Motor neuron (in vitro differentiated cells): ENCODE results near the gene NMT1. TPM values are rescaled to one million over a fixed set of nuclear protein-coding genes. Genes with fewer than 3 reads are reported as not detected.

Source experiments
- ATAC-seq, 8 experiments: fragments of 200-7000 bp; cut with Tn5 transposase; replicated peaks in 6 of 8; 2 replicates each; pipeline ENCODE4 v1.8.0; 2021; ENCODE audit warnings: mild to moderate bottlenecking in 8 of 8, moderate library complexity in 8 of 8
- H3K27ac ChIP-seq, 2 donors: fragments of 250-450 bp; sonication (Bioruptor Pico); 2 replicates each; pipeline ENCODE4 v1.9.0; 2021; ENCODE audit warnings: antibody characterized with exemption in 2 of 2, mild to moderate bottlenecking in 2 of 2, moderate library complexity in 1 of 2
- H3K4me1 ChIP-seq, 2 donors: fragments of 250-450 bp; sonication (Bioruptor Pico); replicated peaks in 1 of 2; 2 replicates each; pipeline ENCODE4 v1.6.1; 2021; ENCODE audit warnings: antibody characterized with exemption in 2 of 2, mild to moderate bottlenecking in 2 of 2, moderate library complexity in 1 of 2
- H3K4me3 ChIP-seq, 5 donors: fragments of 250-450 bp; sonication (Bioruptor Pico); 2 replicates each; pipeline ENCODE4 v1.9.0; 2021; ENCODE audit warnings: antibody characterized with exemption in 5 of 5, mild to moderate bottlenecking in 5 of 5, moderate library complexity in 4 of 5
- WGBS, 10 experiments: fragments of 450-650 bp; shearing (Covaris generic); methylation state at CpG; one replicate each; pipeline ENCODE4 v1.0.0; 2022; 5-methylcytosine and 5-hydroxymethylcytosine counted together
- in situ Hi-C, 9 experiments: fragments of 400-800 bp; cut with MboI; loops; one replicate each; pipeline ENCODE4 v1.15.0; 2021; ENCODE audit warnings: low sequenced_read_pairs in 9 of 9, low pct_unique_long_range_greater_than_20kb in 2 of 9; ENCODE audit not compliant: unreplicated experiment in 9 of 9
- total RNA-seq, 8 experiments: library from RNA; unstranded; fragments of 300-600 nt; gene quantifications; 2 replicates each; pipeline versions ENCODE4 v1.2.3 to v1.2.4, GENCODE V29; 2022

Gene NMT1
- total RNA-seq, 8 experiments from 2014 or later = 38.3 to 140 (median 67.8) TPM

- peak in 3 of 8 experiments; percentile 1 to 2 (median 2) for ATAC-seq
- WGBS, 10 experiments = 30 to 100% (median 55%) methylated on average over 1 to 8 of the region's 71 CpGs; no CpG with 5 or more reads in 7 of the 10 experiments
- in situ Hi-C loops = no loop called here
- no peak overlapping the region for H3K4me3 ChIP-seq
- H3K27ac ChIP-seq = peak overlapping the region in 1 of 2 donors; percentile 59
- peaks cover 6 to 18% of the 10 kb centered on the region in 2 donors for H3K4me1 ChIP-seq
Measured at GRCh38 chr17:45144199-45145034, 83.3 kb downstream of the NMT1 start.

- ATAC-seq = no peak
Measured at GRCh38 chr17:45145035-45145389, 83.9 kb downstream of the NMT1 start.

GRCh38 chr17:45146166-45146565 lies 85.0 kb downstream of the NMT1 start:
- in situ Hi-C loops = no loop called here
- Histone ChIP-seq H3K4me3 (no peak overlapping the region), H3K27ac (no peak overlapping the region), H3K4me1 (peaks cover 6 to 18% of the 10 kb centered on the region in 2 donors)
- no peak for ATAC-seq
- 84 to 100% (median 97%) methylated on average over 1 to 9 of the region's 10 CpGs for WGBS, 10 experiments

More at GRCh38 chr17:45145035-45145389, 83.9 kb downstream of the NMT1 start:
- in situ Hi-C loops = no loop called here
- H3K27ac ChIP-seq = no peak overlapping the region
- H3K4me3 ChIP-seq = no peak overlapping the region
- whole genome bisulfite sequencing, 10 experiments = 47 to 100% (median 100%) methylated on average over 1 to 4 of the region's 8 CpGs; no CpG with 5 or more reads in 5 of the 10 experiments
- H3K4me1 ChIP-seq = peaks cover 6 to 18% of the 10 kb centered on the region in 2 donors

GRCh38 chr17:45146592-45146889 lies 85.4 kb downstream of the NMT1 start:
- in situ Hi-C loops = no loop called here
- Histone ChIP-seq H3K27ac (peak overlapping the region; percentile 97 to 99), H3K4me3 (peak overlapping the region in 3 of 5 donors; percentile 49 to 57 (median 57)), H3K4me1 (peaks cover 8 to 18% of the 10 kb centered on the region in 2 donors)
- no peak for ATAC-seq
- WGBS, 10 experiments = 60 to 92% (median 82%) methylated on average over 1 to 4 of the region's 4 CpGs; no CpG with 5 or more reads in 2 of the 10 experiments

GRCh38 chr17:45146890-45147580 lies 85.9 kb downstream of the NMT1 start:
- in situ Hi-C loops = no loop called here
- H3K27ac ChIP-seq = peak overlapping the region; percentile 97 to 99
- H3K4me3 ChIP-seq = peak overlapping the region; percentile 48 to 61 (median 57)
- WGBS, 10 experiments = 0 to 83% (median 63%) methylated on average over 1 to 3 of the region's 29 CpGs; no CpG with 5 or more reads in 2 of the 10 experiments
- peaks cover 11 to 20% of the 10 kb centered on the region in 2 donors for H3K4me1 ChIP-seq
- ATAC-seq = peak in 6 of 8 experiments; percentile 1 to 12 (median 2)

- in situ Hi-C loops = no loop called here
Measured at GRCh38 chr17:45147581-45148182, 86.6 kb downstream of the NMT1 start.

GRCh38 chr17:45148183-45149036 lies 87.3 kb downstream of the NMT1 start, which contains the start of gene HEXIM1:
HEXIM1 (plus strand) TSS chr17:45148475; CDS start chr17:45149191, 716 bp downstream.
- peak within 1 kb of the TSS; percentile 57 to 65 (median 61) for H3K4me3 ChIP-seq
- 0 to 1% (median 0%) methylated on average over 2 to 25 of the region's 58 CpGs; no CpG with 5 or more reads in 2 of the 10 experiments for WGBS, 10 experiments
- peak; percentile 55 to 81 (median 76) for ATAC-seq
- H3K27ac ChIP-seq = peak within 1 kb of the TSS; percentile 97 to 99
- in situ Hi-C loops = no loop called here
- peaks cover 11 to 20% of the 10 kb centered on the region in 2 donors for H3K4me1 ChIP-seq

More at GRCh38 chr17:45147581-45148182, 86.6 kb downstream of the NMT1 start:
- peak overlapping the region; percentile 48 to 61 (median 57) for H3K4me3 ChIP-seq
- peak overlapping the region; percentile 97 to 99 for H3K27ac ChIP-seq
- ATAC-seq = peak; percentile 15 to 43 (median 27)
- 0 to 3% (median 1%) methylated on average over 5 to 23 of the region's 38 CpGs for WGBS, 10 experiments
- H3K4me1 ChIP-seq = peaks cover 11 to 20% of the 10 kb centered on the region in 2 donors

- ATAC-seq = peak; percentile 10 to 39 (median 32)
- 0% methylated on average over 1 to 16 of the region's 32 CpGs; no CpG with 5 or more reads in 4 of the 10 experiments for WGBS, 10 experiments
- H3K4me1 ChIP-seq = peaks cover 11 to 12% of the 10 kb centered on the region in 2 donors
- peak overlapping the region; percentile 53 to 71 for H3K27ac ChIP-seq
- peak overlapping the region; percentile 48 to 65 (median 59) for H3K4me3 ChIP-seq
- in situ Hi-C loops = no loop called here
Measured at GRCh38 chr17:45149037-45149668, 88.0 kb downstream of the NMT1 start.

- H3K4me3 ChIP-seq = peak overlapping the region; percentile 48 to 65 (median 59)
- in situ Hi-C loops = no loop called here
- H3K27ac ChIP-seq = peak overlapping the region; percentile 53 to 71
- peaks cover 7 to 11% of the 10 kb centered on the region in 2 donors for H3K4me1 ChIP-seq
- ATAC-seq = peak in 6 of 8 experiments; percentile 1 to 8 (median 3)
- 0 to 6% (median 0%) methylated on average over 2 to 14 of the region's 56 CpGs for WGBS, 10 experiments
Measured at GRCh38 chr17:45149669-45150664, 88.8 kb downstream of the NMT1 start.

GRCh38 chr17:45150911-45151809 lies 90.0 kb downstream of the NMT1 start:
- H3K27ac ChIP-seq = no peak overlapping the region
- in situ Hi-C loops = no loop called here
- H3K4me3 ChIP-seq = peak overlapping the region; percentile 48 to 65 (median 59)
- peaks cover 7 to 11% of the 10 kb centered on the region in 2 donors for H3K4me1 ChIP-seq
- WGBS, 10 experiments = 0 to 52% (median 11%) methylated on average over 2 to 8 of the region's 8 CpGs
- no peak for ATAC-seq
